ENCODE results near the gene FKBP7. TPM values are rescaled to one million over a fixed set of nuclear protein-coding genes. Genes with fewer than 3 reads are reported as not detected.

The FKBP7 gene
- total RNA-seq, 1 experiment from 2014 or later, result 18.4 TPM

DNA sequence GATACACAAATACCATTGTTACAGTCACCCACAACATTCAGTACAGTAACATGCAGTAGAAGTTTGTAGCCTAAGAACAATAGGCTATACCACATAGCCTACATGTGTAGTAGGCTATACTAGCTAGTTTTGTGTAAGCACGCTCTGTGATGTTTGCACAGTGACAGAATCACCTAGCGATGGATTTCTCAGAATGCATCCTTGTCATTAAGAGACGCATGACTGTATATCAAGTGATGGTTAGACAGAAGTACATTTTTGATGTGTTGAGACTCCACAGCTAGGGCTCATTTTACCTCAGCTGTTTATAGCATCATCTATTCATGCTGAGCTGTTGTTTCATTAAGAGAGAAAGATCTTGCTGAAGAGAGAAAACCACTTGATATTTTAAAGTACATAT is 21.2 kb upstream of the FKBP7 start:
- H3K4me3 ChIP-seq (ENCODE audit: low read depth, low read length, poor library complexity, severe bottlenecking), result no peak overlapping the region
- TF ChIP-seq EZH2 (IDR thresholded peaks at IDR 0.05; ENCODE audit: borderline replicate concordance, low read depth, low read length, poor library complexity, severe bottlenecking) (no peak), CTCF (conservative IDR thresholded peaks at IDR 0.05; ENCODE audit: low read depth, low read length) (no peak)
- no peaks in the 10 kb centered on the region for H3K4me1 ChIP-seq (ENCODE audit: insufficient read depth, low read length, poor library complexity, severe bottlenecking)
- POLR2A ChIA-PET (ENCODE audit: low non-redundant PET), result no interaction called here
- H3K27ac ChIP-seq (ENCODE audit: low read depth, low read length, poor library complexity, severe bottlenecking), result no peak overlapping the region
- CTCF ChIA-PET, result no interaction called here
- no peaks in the 10 kb centered on the region for H3K9me3 ChIP-seq (ENCODE audit: low read depth, low read length, poor library complexity, severe bottlenecking)
- intact Hi-C loops (cut with micrococcal nuclease; ENCODE audit: unreplicated experiment), result no loop called here
- no TSS peak for BruUV-seq (replicated peaks)
- H3K36me3 ChIP-seq (ENCODE audit: insufficient read depth, low read length, poor library complexity, severe bottlenecking), result peaks cover 54% of the 10 kb centered on the region
- DNase-seq (ENCODE audit: low spot score), result no peak
- no peaks in the 10 kb centered on the region for H3K27me3 ChIP-seq (replicated peaks; ENCODE audit: insufficient read depth, low read depth, low read length, poor library complexity)

DNA sequence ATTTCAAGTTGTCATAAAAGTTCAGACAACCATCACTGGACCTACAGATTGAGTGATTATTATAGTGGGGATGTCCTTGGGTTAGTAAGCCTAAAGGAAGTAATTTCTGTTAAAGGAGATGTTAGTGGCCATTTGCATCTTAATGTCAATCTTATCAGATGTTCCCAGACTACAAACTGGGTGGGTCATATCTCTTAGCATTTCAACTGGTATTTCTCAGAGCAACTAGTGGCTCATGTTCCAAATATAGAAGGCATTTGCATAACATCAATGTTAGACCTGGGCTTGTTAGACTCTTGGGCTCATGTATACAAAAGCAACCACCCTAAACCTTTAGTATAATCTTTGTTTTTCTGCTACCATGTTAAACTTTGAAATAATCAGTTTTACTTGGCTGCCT is 19.7 kb upstream of the FKBP7 start:
- peaks cover 62% of the 10 kb centered on the region for H3K36me3 ChIP-seq (ENCODE audit: insufficient read depth, low read length, poor library complexity, severe bottlenecking)
- TF ChIP-seq CTCF (conservative IDR thresholded peaks at IDR 0.05; ENCODE audit: low read depth, low read length), result no peak
- TF ChIP-seq EZH2 (IDR thresholded peaks at IDR 0.05; ENCODE audit: borderline replicate concordance, low read depth, low read length, poor library complexity, severe bottlenecking), result no peak
- no TSS peak for BruUV-seq (replicated peaks)
- no peaks in the 10 kb centered on the region for H3K4me1 ChIP-seq (ENCODE audit: insufficient read depth, low read length, poor library complexity, severe bottlenecking)
- no peaks in the 10 kb centered on the region for H3K27me3 ChIP-seq (replicated peaks; ENCODE audit: insufficient read depth, low read depth, low read length, poor library complexity)
- no peak for DNase-seq (ENCODE audit: low spot score)
- H3K4me3 ChIP-seq (ENCODE audit: low read depth, low read length, poor library complexity, severe bottlenecking), result no peak overlapping the region
- POLR2A ChIA-PET (ENCODE audit: low non-redundant PET), result no interaction called here
- H3K9me3 ChIP-seq (ENCODE audit: low read depth, low read length, poor library complexity, severe bottlenecking), result no peaks in the 10 kb centered on the region
- no peak overlapping the region for H3K27ac ChIP-seq (ENCODE audit: low read depth, low read length, poor library complexity, severe bottlenecking)
- CTCF ChIA-PET, result no interaction called here
- intact Hi-C loops (cut with micrococcal nuclease; ENCODE audit: unreplicated experiment), result no loop called here

DNA sequence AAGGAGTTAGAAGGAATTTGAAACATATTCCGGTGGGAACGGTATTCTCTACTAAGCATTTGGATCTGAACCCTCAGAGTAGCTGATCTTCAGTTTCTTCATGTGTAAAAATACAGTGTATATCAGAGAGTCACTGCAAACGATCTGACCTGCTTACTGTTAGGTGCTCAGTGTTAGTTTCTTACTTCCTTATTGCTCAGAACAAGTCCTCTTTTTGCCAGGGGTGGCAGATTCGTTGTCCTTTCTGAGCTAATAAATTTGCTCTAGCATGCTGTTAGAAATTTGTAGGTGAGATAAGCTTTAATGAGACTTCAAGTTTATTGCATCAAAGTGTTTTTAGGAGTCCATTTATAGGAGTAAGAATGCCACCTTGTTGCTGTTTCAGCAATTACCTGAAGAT is 17.6 kb upstream of the FKBP7 start:
- POLR2A ChIA-PET (ENCODE audit: low non-redundant PET), result no interaction called here
- H3K4me3 ChIP-seq (ENCODE audit: low read depth, low read length, poor library complexity, severe bottlenecking), result no peak overlapping the region
- intact Hi-C loops (cut with micrococcal nuclease; ENCODE audit: unreplicated experiment), result no loop called here
- peaks cover 49% of the 10 kb centered on the region for H3K36me3 ChIP-seq (ENCODE audit: insufficient read depth, low read length, poor library complexity, severe bottlenecking)
- H3K4me1 ChIP-seq (ENCODE audit: insufficient read depth, low read length, poor library complexity, severe bottlenecking), result no peaks in the 10 kb centered on the region
- no peaks in the 10 kb centered on the region for H3K27me3 ChIP-seq (replicated peaks; ENCODE audit: insufficient read depth, low read depth, low read length, poor library complexity)
- CTCF ChIA-PET, result no interaction called here
- no peak for DNase-seq (ENCODE audit: low spot score)
- BruUV-seq (replicated peaks), result no TSS peak
- no peak overlapping the region for H3K27ac ChIP-seq (ENCODE audit: low read depth, low read length, poor library complexity, severe bottlenecking)
- H3K9me3 ChIP-seq (ENCODE audit: low read depth, low read length, poor library complexity, severe bottlenecking), result no peaks in the 10 kb centered on the region
- no peak for TF ChIP-seq CTCF (conservative IDR thresholded peaks at IDR 0.05; ENCODE audit: low read depth, low read length)
- TF ChIP-seq EZH2 (IDR thresholded peaks at IDR 0.05; ENCODE audit: borderline replicate concordance, low read depth, low read length, poor library complexity, severe bottlenecking), result no peak

Data from A673 (cell line).